K562 (cell line): ENCODE data around the gene OSBPL3. TPM values are rescaled to one million over a fixed set of nuclear protein-coding genes. Genes with fewer than 3 reads are reported as not detected.
A peak's percentile ranks its signal among the peaks of the same experiment; 100 is the strongest.

Source experiments
- CEBPG ChIP-seq, 3 experiments: fragments of 200-800 bp in 1 of 3; sonication (Bioruptor generic) in 1 of 3; sonication (generic) in 1 of 3; formaldehyde crosslinking in 1 of 3; IDR thresholded peaks in 2 of 3; conservative IDR thresholded peaks in 1 of 3; 2 replicates each; pipeline versions ENCODE4 v1.6.1 to v1.8.0; 2016 to 2022; ENCODE audit warnings: missing compliant biosample characterization in 2 of 3, missing genetic modification characterization in 2 of 3, mild to moderate bottlenecking in 1 of 3, missing genetic modification reagents in 1 of 3
- DPF2 ChIP-seq: fragments of 450-650 bp; IDR thresholded peaks from 2 replicates; pipeline ENCODE4 v1.6.1; 2016
- HDAC2 ChIP-seq: fragments of 450-650 bp; IDR thresholded peaks from 2 replicates; pipeline ENCODE4 v1.6.1; 2016; ENCODE audit warnings: mild to moderate bottlenecking
- L3MBTL2 ChIP-seq: fragments of 450-650 bp; IDR thresholded peaks from 2 replicates; pipeline ENCODE4 v1.6.1; 2016; ENCODE audit warnings: mild to moderate bottlenecking, moderate library complexity
- MEIS2 ChIP-seq: fragments of 450-650 bp; IDR thresholded peaks from 2 replicates; pipeline ENCODE4 v1.6.1; 2014; ENCODE audit warnings: mild to moderate bottlenecking; ENCODE audit not compliant: partially characterized antibody
- NFYB ChIP-seq: IDR thresholded peaks from 2 replicates; pipeline ENCODE4 v1.6.1; 2011; ENCODE audit warnings: mild to moderate bottlenecking, moderate library complexity; ENCODE audit not compliant: insufficient read length; ENCODE audit errors: extremely low read depth
- NRF1 ChIP-seq, 2 experiments: fragments of 450-650 bp; IDR thresholded peaks in 1 of 2; conservative IDR thresholded peaks in 1 of 2; 2 replicates each; pipeline ENCODE4 v1.6.1; 2014; ENCODE audit warnings: mild to moderate bottlenecking in 2 of 2
- SMC3 ChIP-seq: conservative IDR thresholded peaks from 2 replicates; pipeline ENCODE4 v1.6.1; 2011; ENCODE audit warnings: low read depth, low read length, improper control_type of control experiment; ENCODE audit not compliant: insufficient read depth
- TBL1XR1 ChIP-seq, 2 experiments: IDR thresholded peaks; 2 replicates each; pipeline ENCODE4 v1.6.1; 2012; ENCODE audit warnings: improper control_type of control experiment in 2 of 2, low read length in 2 of 2, mild to moderate bottlenecking in 1 of 2
- XRCC5 ChIP-seq: fragments of 200-400 bp; formaldehyde crosslinking; IDR thresholded peaks from 2 replicates; pipeline ENCODE4 v1.6.1; 2017; ENCODE audit warnings: low read depth, mild to moderate bottlenecking, low read length
- ZNF830 ChIP-seq: fragments of 250-450 bp; sonication (Bioruptor Pico); IDR thresholded peaks from 2 replicates; pipeline ENCODE4 v1.5.0; 2021; ENCODE audit warnings: mild to moderate bottlenecking
- polyA plus RNA-seq, 8 experiments: library from polyadenylated mRNA; depleted of rRNA in 4 of 8; stranded (reverse) in 5 of 8; unstranded in 3 of 8; fragments of >200 nt; fragmentation: Nextera tagmentation in 2 of 8; fragmentation: Illumina TruSeq in 1 of 8; extraction: Ambion mirVana in 2 of 8; extraction: Trizol in 1 of 8; gene quantifications; 2 replicates each; pipeline versions ENCODE4 v1.2.1 to v1.2.3, GENCODE V29; 2011 to 2014; ENCODE audit warnings: inconsistent platforms in 1 of 8, missing spikeins in 1 of 8
- total RNA-seq, 7 experiments: library from RNA; depleted of rRNA in 6 of 7; stranded (reverse); fragments of >200 nt in 6 of 7; fragmentation: Illumina TruSeq in 2 of 7; extraction: Trizol in 2 of 7; gene quantifications; 2 replicates each; pipeline versions ENCODE4 v1.2.1 to v1.2.3, GENCODE V29; 2011 to 2021; ENCODE audit warnings: low replicate concordance in 1 of 7
- TF ChIP-seq, protein P1 (sequence below): sonication (generic); formaldehyde crosslinking; IDR thresholded peaks from 2 replicates; pipeline ENCODE4 v1.8.0; 2023; ENCODE audit warnings: mild to moderate bottlenecking, missing genetic modification reagents

Gene OSBPL3
- total and polyA plus RNA-seq, 9 of the 15 experiments (the other 6 are each of a cell fraction or from before 2014, with no cell fraction given), result 4.8 to 37.2 (median 26.5) TPM

DNA sequence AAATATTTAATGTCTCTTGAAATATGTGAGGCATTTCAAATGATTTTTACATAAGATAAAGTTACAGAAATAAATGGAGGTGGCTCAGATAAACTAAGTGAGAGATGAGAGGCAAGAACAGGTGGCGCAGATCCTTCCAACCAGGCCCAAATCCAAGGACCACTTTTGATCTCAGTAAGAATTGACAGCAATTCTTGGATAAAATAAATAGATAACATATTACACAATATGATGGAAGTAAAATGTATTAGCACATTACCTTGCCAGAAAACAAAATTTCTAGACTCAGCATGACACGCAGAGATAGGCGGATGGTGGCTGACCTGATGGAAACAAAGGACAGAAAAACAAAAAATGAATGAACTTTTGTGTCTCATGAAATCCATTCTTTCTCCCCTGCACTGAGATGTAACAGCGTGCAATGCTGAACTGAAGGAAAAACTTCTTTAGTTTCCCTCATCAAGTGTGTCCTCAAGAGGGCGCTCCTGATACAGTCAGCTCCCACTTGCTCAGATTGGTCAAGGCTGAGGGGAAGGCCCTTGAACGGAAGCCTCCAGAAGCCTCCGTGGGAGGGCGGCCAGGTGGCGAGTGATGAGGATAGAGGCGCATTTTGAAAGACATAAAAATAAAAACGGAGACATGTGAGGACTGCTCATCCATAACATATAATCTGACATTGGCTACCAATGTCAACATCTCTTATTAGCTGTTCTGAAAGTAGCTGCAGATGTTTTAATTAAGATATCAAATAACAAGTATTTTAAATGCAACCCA, 159.9 kb downstream of the OSBPL3 start (continued):
- TF ChIP-seq, protein P1, sequence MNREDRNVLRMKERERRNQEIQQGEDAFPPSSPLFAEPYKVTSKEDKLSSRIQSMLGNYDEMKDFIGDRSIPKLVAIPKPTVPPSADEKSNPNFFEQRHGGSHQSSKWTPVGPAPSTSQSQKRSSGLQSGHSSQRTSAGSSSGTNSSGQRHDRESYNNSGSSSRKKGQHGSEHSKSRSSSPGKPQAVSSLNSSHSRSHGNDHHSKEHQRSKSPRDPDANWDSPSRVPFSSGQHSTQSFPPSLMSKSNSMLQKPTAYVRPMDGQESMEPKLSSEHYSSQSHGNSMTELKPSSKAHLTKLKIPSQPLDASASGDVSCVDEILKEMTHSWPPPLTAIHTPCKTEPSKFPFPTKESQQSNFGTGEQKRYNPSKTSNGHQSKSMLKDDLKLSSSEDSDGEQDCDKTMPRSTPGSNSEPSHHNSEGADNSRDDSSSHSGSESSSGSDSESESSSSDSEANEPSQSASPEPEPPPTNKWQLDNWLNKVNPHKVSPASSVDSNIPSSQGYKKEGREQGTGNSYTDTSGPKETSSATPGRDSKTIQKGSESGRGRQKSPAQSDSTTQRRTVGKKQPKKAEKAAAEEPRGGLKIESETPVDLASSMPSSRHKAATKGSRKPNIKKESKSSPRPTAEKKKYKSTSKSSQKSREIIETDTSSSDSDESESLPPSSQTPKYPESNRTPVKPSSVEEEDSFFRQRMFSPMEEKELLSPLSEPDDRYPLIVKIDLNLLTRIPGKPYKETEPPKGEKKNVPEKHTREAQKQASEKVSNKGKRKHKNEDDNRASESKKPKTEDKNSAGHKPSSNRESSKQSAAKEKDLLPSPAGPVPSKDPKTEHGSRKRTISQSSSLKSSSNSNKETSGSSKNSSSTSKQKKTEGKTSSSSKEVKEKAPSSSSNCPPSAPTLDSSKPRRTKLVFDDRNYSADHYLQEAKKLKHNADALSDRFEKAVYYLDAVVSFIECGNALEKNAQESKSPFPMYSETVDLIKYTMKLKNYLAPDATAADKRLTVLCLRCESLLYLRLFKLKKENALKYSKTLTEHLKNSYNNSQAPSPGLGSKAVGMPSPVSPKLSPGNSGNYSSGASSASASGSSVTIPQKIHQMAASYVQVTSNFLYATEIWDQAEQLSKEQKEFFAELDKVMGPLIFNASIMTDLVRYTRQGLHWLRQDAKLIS (CRISPR knock-in tag), result no peak
- TF ChIP-seq DPF2 (peak; percentile 38; the same call in 1 of the 2 replicates), CEBPG (CRISPR knock-in tag; IDR thresholded peaks at IDR 0.05) (peak; percentile 62; the same call in 1 of the 2 replicates), CEBPG (tag; conservative IDR thresholded peaks at IDR 0.05 in 1 of 2, IDR thresholded peaks at IDR 0.05 in 1 of 2) (peak; percentile 68 to 69), L3MBTL2 (peak; percentile 68), NFYB (peak; percentile 25), ZNF830 (CRISPR knock-in tag) (no peak), TBL1XR1 (IDR thresholded peaks at IDR 0.05; ENCODE audit: low read length in 2 of 2) (0 out of 4 replicates have a peak, but pooled peaks of 1 of the 2 experiments have one; percentile 15), HDAC2 (0 out of 2 replicates have a peak, but pooled peaks have one; percentile 23), XRCC5 (peak; percentile 60; the same call in 1 of the 2 replicates), NRF1 (conservative IDR thresholded peaks at IDR 0.05 in 1 of 2, IDR thresholded peaks at IDR 0.05 in 1 of 2) (no peak), MEIS2 (peak; percentile 92), SMC3 (peak; percentile 85)
